DMS153 treated with DMSO at 0.1 percent for 48 hours (cell line): Measurements from ENCODE around the gene KCNMB3.
"Not testable (repeated sequence)": the region's sequence is repeated elsewhere in the genome, so short reads cannot be mapped to it uniquely, and the experiment has no call there.

Experiments used
- DNase-seq: peaks from one replicate; lab custom pipeline; 2025; ENCODE audit not compliant: unreplicated experiment; lab: John Stamatoyannopoulos, UW

Gene KCNMB3

GRCh38 chr3:179250803-179251476 is at the start of gene KCNMB3:
KCNMB3 (minus strand) TSS chr3:179251114; CDS start chr3:179250990, 124 bp downstream.
- DNase-seq: no peak

- no peak for DNase-seq
Observed at GRCh38 chr3:179299999-179300613, 49.2 kb upstream of the KCNMB3 start.

- no peak for DNase-seq
Observed at GRCh38 chr3:179299316-179299715, 48.4 kb upstream of the KCNMB3 start.

- DNase-seq: no peak
Observed at GRCh38 chr3:179297971-179298725, 47.2 kb upstream of the KCNMB3 start.

- no peak for DNase-seq
Observed at GRCh38 chr3:179292450-179292849, 41.5 kb upstream of the KCNMB3 start.

GRCh38 chr3:179289295-179289694 is 38.4 kb upstream of the KCNMB3 start:
- DNase-seq: no peak

- DNase-seq: no peak
Observed at GRCh38 chr3:179288845-179289244, 37.9 kb upstream of the KCNMB3 start.

GRCh38 chr3:179286331-179286730 is 35.4 kb upstream of the KCNMB3 start:
- no peak for DNase-seq

- no peak for DNase-seq
Observed at GRCh38 chr3:179281825-179282224, 30.9 kb upstream of the KCNMB3 start.

- DNase-seq: no peak
Observed at GRCh38 chr3:179279837-179280236, 28.9 kb upstream of the KCNMB3 start.

- DNase-seq: no peak
Observed at GRCh38 chr3:179278932-179279693, 28.2 kb upstream of the KCNMB3 start.

- DNase-seq: no peak
Observed at GRCh38 chr3:179278151-179278550, 27.2 kb upstream of the KCNMB3 start.

- no peak for DNase-seq
Observed at GRCh38 chr3:179276743-179277142, 25.8 kb upstream of the KCNMB3 start.

- no peak for DNase-seq
Observed at GRCh38 chr3:179276001-179276400, 25.1 kb upstream of the KCNMB3 start.

- DNase-seq: not testable (repeated sequence)
Observed at GRCh38 chr3:179274434-179274833, 23.5 kb upstream of the KCNMB3 start.

GRCh38 chr3:179272385-179272784 is 21.5 kb upstream of the KCNMB3 start:
- DNase-seq: no peak

GRCh38 chr3:179269152-179269707 is 18.3 kb upstream of the KCNMB3 start:
- no peak for DNase-seq

GRCh38 chr3:179268400-179269051 is 17.6 kb upstream of the KCNMB3 start:
- DNase-seq: no peak

- no peak for DNase-seq
Observed at GRCh38 chr3:179266701-179267211, 15.8 kb upstream of the KCNMB3 start.

GRCh38 chr3:179265875-179266274 is 15.0 kb upstream of the KCNMB3 start:
- DNase-seq: no peak
